ENCODE results near the gene YOD1.
"Not testable (repeated sequence)": the region's sequence is repeated elsewhere in the genome, so short reads cannot be mapped to it uniquely, and the experiment has no call there.

The YOD1 gene

GRCh38 chr1:207049054-207049453 lies 2.0 kb downstream of the YOD1 start:
- DNase-seq (ENCODE audit: low spot score), result no peak

- no peak for DNase-seq (ENCODE audit: low spot score)
Observed at GRCh38 chr1:207048041-207048440, 3.0 kb downstream of the YOD1 start.

GRCh38 chr1:207047505-207047904 lies 3.5 kb downstream of the YOD1 start:
- no peak for DNase-seq (ENCODE audit: low spot score)

GRCh38 chr1:207045453-207045852 lies 5.6 kb downstream of the YOD1 start:
- DNase-seq (ENCODE audit: low spot score), result no peak

- not testable (repeated sequence) for DNase-seq (ENCODE audit: low spot score)
Observed at GRCh38 chr1:207041397-207041796, 9.6 kb downstream of the YOD1 start.

- DNase-seq (ENCODE audit: low spot score), result peak; percentile 32
Observed at GRCh38 chr1:207040181-207040533, 10.9 kb downstream of the YOD1 start.

- DNase-seq (ENCODE audit: low spot score), result no peak
Observed at GRCh38 chr1:207039380-207040180, 11.4 kb downstream of the YOD1 start.

GRCh38 chr1:207036865-207037264 lies 14.1 kb downstream of the YOD1 start:
- DNase-seq (ENCODE audit: low spot score), result no peak

- no peak for DNase-seq (ENCODE audit: low spot score)
Observed at GRCh38 chr1:207035877-207036551, 15.0 kb downstream of the YOD1 start.

- DNase-seq (ENCODE audit: low spot score), result peak; percentile 44
Observed at GRCh38 chr1:207034998-207035397, 16.0 kb downstream of the YOD1 start.

- DNase-seq (ENCODE audit: low spot score), result no peak
Observed at GRCh38 chr1:207034208-207034607, 16.8 kb downstream of the YOD1 start.

- no peak for DNase-seq (ENCODE audit: low spot score)
Observed at GRCh38 chr1:207033302-207033701, 17.7 kb downstream of the YOD1 start.

- no peak for DNase-seq (ENCODE audit: low spot score)
Observed at GRCh38 chr1:207032528-207033017, 18.4 kb downstream of the YOD1 start, which contains the start of gene C1orf116. TSS of gene C1orf116 (minus strand) at chr1:207032756. CDS start at chr1:207027598, 5,158 bp downstream.

- DNase-seq (ENCODE audit: low spot score), result no peak
Observed at GRCh38 chr1:207031632-207032264, 19.3 kb downstream of the YOD1 start.

GRCh38 chr1:207031016-207031415 lies 20.0 kb downstream of the YOD1 start:
- no peak for DNase-seq (ENCODE audit: low spot score)

GRCh38 chr1:207030522-207031009 lies 20.4 kb downstream of the YOD1 start:
- DNase-seq (ENCODE audit: low spot score), result no peak

GRCh38 chr1:207029701-207030521 lies 21.1 kb downstream of the YOD1 start:
- DNase-seq (ENCODE audit: low spot score), result no peak

- DNase-seq (ENCODE audit: low spot score), result no peak
Observed at GRCh38 chr1:207028884-207029650, 21.9 kb downstream of the YOD1 start.

- no peak for DNase-seq (ENCODE audit: low spot score)
Observed at GRCh38 chr1:207027921-207028320, 23.1 kb downstream of the YOD1 start.

- DNase-seq (ENCODE audit: low spot score), result peak; percentile 36
Observed at GRCh38 chr1:207027206-207027777, 23.7 kb downstream of the YOD1 start.

- peak; percentile 55 for DNase-seq (ENCODE audit: low spot score)
Observed at GRCh38 chr1:207026104-207026534, 24.9 kb downstream of the YOD1 start.
